HL-60 (cell line): ENCODE data around the gene SFXN5.

ENCODE experiments used
- DNase-seq, 2 experiments: peaks; one replicate each; pipeline ENCODE4 v3.0.0-alpha.2; 2010 to 2020; ENCODE audit warnings: low read depth in 1 of 2, low spot score in 1 of 2
- H3K27ac ChIP-seq: fragments of 250-450 bp; sonication (Bioruptor Pico); replicated peaks from 2 replicates; pipeline ENCODE4 v1.5.1; 2020; ENCODE audit warnings: mild to moderate bottlenecking, moderate library complexity
- H3K27me3 ChIP-seq: fragments of 250-450 bp; sonication (Bioruptor Pico); 2 replicates; pipeline ENCODE4 v1.5.1; 2021; ENCODE audit warnings: mild to moderate bottlenecking, moderate library complexity; ENCODE audit not compliant: insufficient read depth, poor library complexity, severe bottlenecking
- H3K4me3 ChIP-seq: replicated peaks from 2 replicates; pipeline ENCODE4 v1.5.1; 2011; ENCODE audit warnings: mild to moderate bottlenecking, control low read depth, low read length; ENCODE audit not compliant: insufficient read depth
- CTCF ChIP-seq: IDR thresholded peaks from one replicate; pipeline ENCODE4 v1.5.1; 2011; ENCODE audit warnings: low read length, control low read depth, inconsistent platforms; ENCODE audit not compliant: insufficient read depth
- GABPA ChIP-seq: IDR thresholded peaks from 2 replicates; pipeline ENCODE4 v1.6.1; 2012; ENCODE audit warnings: low read depth
- POLR2AphosphoS5 ChIP-seq: IDR thresholded peaks from 2 replicates; pipeline ENCODE4 v1.6.1; 2012; ENCODE audit warnings: low read depth
- REST ChIP-seq: IDR thresholded peaks from 2 replicates; pipeline ENCODE4 v1.6.1; 2012; ENCODE audit warnings: low read depth; ENCODE audit not compliant: insufficient replicate concordance
- SPI1 ChIP-seq: IDR thresholded peaks from 2 replicates; pipeline ENCODE4 v1.6.1; 2012; ENCODE audit warnings: low read depth, mild to moderate bottlenecking, borderline replicate concordance

SFXN5 gene

GRCh38 chr2:73003027-73003426 is 68.5 kb downstream of the SFXN5 start:
- H3K27me3 ChIP-seq: no peaks in the 10 kb centered on the region
- TF ChIP-seq GABPA (no peak), SPI1 (no peak), REST (no peak), CTCF (no peak), POLR2AphosphoS5 (no peak)
- no peak for DNase-seq
- no peak overlapping the region for H3K4me3 ChIP-seq
- no peak overlapping the region for H3K27ac ChIP-seq

GRCh38 chr2:73000808-73001570 is 70.5 kb downstream of the SFXN5 start:
- H3K4me3 ChIP-seq: no peak overlapping the region
- no peak for DNase-seq
- TF ChIP-seq CTCF: no peak
- no peak for TF ChIP-seq SPI1
- no peak for TF ChIP-seq POLR2AphosphoS5
- TF ChIP-seq REST: no peak
- TF ChIP-seq GABPA: no peak
- H3K27me3 ChIP-seq: no peaks in the 10 kb centered on the region
- no peak overlapping the region for H3K27ac ChIP-seq

GRCh38 chr2:72999729-73000725 is 71.5 kb downstream of the SFXN5 start:
- Histone ChIP-seq H3K27ac (no peak overlapping the region), H3K4me3 (no peak overlapping the region), H3K27me3 (no peaks in the 10 kb centered on the region)
- DNase-seq: no peak
- TF ChIP-seq SPI1 (no peak), CTCF (no peak), REST (no peak), GABPA (no peak), POLR2AphosphoS5 (no peak)
